Measurements from ENCODE around the gene MKNK1. TPM values are rescaled to one million over a fixed set of nuclear protein-coding genes. Genes with fewer than 3 reads are reported as not detected.
A peak's percentile ranks its signal among the peaks of the same experiment; 100 is the strongest.

Gene MKNK1
- total RNA-seq, 1 experiment from 2014 or later: 12.9 TPM

- no CpG with 5 or more reads among the region's 4 CpGs for WGBS (ENCODE audit: extremely low coverage, insufficient read length, low lambda C conversion rate)
- Mint-ChIP-seq H3K4me1 (peaks cover 11 to 21% of the 10 kb centered on the region in 2 experiments), H3K4me3 (no peak overlapping the region), H3K36me3 (ENCODE audit: insufficient read depth in 1 of 3, low read depth in 3 of 3) (peaks cover 0 to 3% (median 3%) of the 10 kb centered on the region in 3 experiments; a peak in 3 of 7 replicates), H3K27me3 (ENCODE audit: low read depth) (no peaks in the 10 kb centered on the region), H3K27ac (peak overlapping the region in 2 of 3 experiments; percentile 38 to 88; a peak in 4 of 7 replicates), H3K9me3 (no peaks in the 10 kb centered on the region)
- no peak overlapping the region for H2BK15ac ChIP-seq (ENCODE audit: low read depth, low read length)
- no peak overlapping the region for H2BK5ac ChIP-seq (ENCODE audit: insufficient read length, low read length)
- peaks cover 2% of the 10 kb centered on the region for H3K23me2 ChIP-seq (ENCODE audit: insufficient read length, low read depth, low read length, poor library complexity, severe bottlenecking)
- H2BK12ac ChIP-seq (ENCODE audit: insufficient read length, low read depth, low read length): no peak overlapping the region
- no peak overlapping the region for H3K9ac ChIP-seq (ENCODE audit: extremely low read depth, insufficient read length, low read length)
- no peak overlapping the region for H4K91ac ChIP-seq (ENCODE audit: insufficient read length, low read depth, low read length)
- no peaks in the 10 kb centered on the region for H3K27me3 ChIP-seq (ENCODE audit: insufficient read depth, low read length)
- peak overlapping the region; percentile 43; the same call in 1 of the 2 replicates for H3K14ac ChIP-seq (ENCODE audit: insufficient read depth, low read length)
- no peaks in the 10 kb centered on the region; the same call in 1 of the 2 replicates for H3K4me1 ChIP-seq (ENCODE audit: insufficient read depth, low read length)
- no peak overlapping the region for H2AK5ac ChIP-seq (ENCODE audit: insufficient read length, low read length)
- no peak overlapping the region for H2AFZ ChIP-seq (ENCODE audit: low read length)
- H3K18ac ChIP-seq (ENCODE audit: insufficient read length, low read depth, low read length): no peak overlapping the region
- no peak overlapping the region for H3K4me2 ChIP-seq (ENCODE audit: insufficient read depth, insufficient read length, low read length)
- TF ChIP-seq CTCF (conservative IDR thresholded peaks at IDR 0.05): no peak
- H2BK20ac ChIP-seq (ENCODE audit: low read depth, low read length, poor library complexity, severe bottlenecking): no peak overlapping the region
- no peaks in the 10 kb centered on the region for H3K79me1 ChIP-seq (ENCODE audit: insufficient read depth, low read depth, low read length, poor library complexity, severe bottlenecking)
- H4K5ac ChIP-seq (ENCODE audit: insufficient read length, low read depth, low read length): no peak overlapping the region
- no peak overlapping the region for H3K27ac ChIP-seq (ENCODE audit: insufficient read length, low read depth, low read length)
- H2BK120ac ChIP-seq (ENCODE audit: low read depth, low read length, poor library complexity, severe bottlenecking): no peak overlapping the region
- no peak overlapping the region for H4K8ac ChIP-seq (replicated peaks; ENCODE audit: insufficient read length, low read depth, low read length)
- H3K56ac ChIP-seq (ENCODE audit: insufficient read length, low read depth, low read length): no peak overlapping the region
- no peak overlapping the region for H3K23ac ChIP-seq (ENCODE audit: insufficient read length, low read depth, low read length)
- H3K9me3 ChIP-seq (ENCODE audit: control insufficient read depth, low read depth, low read length): no peaks in the 10 kb centered on the region
- DNase-seq: no peak
- H3T11ph ChIP-seq (ENCODE audit: low read length): no peak overlapping the region
- H4K20me1 ChIP-seq (ENCODE audit: control insufficient read depth, insufficient read depth, insufficient read length): no peaks in the 10 kb centered on the region
- no peak overlapping the region for H3K4ac ChIP-seq (ENCODE audit: low read depth, low read length)
- no peaks in the 10 kb centered on the region for H3K79me2 ChIP-seq (ENCODE audit: insufficient read depth, low read length)
Observed at GRCh38 chr1:46569116-46569515, 35.0 kb downstream of the MKNK1 start.

Data from H9 (cell line).